KOPT-K1 (cell line): ENCODE measurements around the gene CPAMD8.
"Not testable (repeated sequence)": the region's sequence is repeated elsewhere in the genome, so short reads cannot be mapped to it uniquely, and the experiment has no call there.

Experiments
- H3K27ac ChIP-seq: fragments of 200-600 bp; sonication (generic); 2 replicates; pipeline ENCODE4 v1.5.1; 2016; ENCODE audit warnings: antibody characterized with exemption, mild to moderate bottlenecking, low read depth, low read length; ENCODE audit not compliant: poor library complexity, severe bottlenecking
- H3K36me3 ChIP-seq: fragments of 200-600 bp; sonication (generic); 2 replicates; pipeline ENCODE4 v1.5.1; 2017; ENCODE audit warnings: antibody characterized with exemption, mild to moderate bottlenecking, low read length, moderate library complexity; ENCODE audit not compliant: insufficient read depth
- H3K9me3 ChIP-seq: fragments of 200-600 bp; sonication (generic); 2 replicates; pipeline ENCODE4 v1.5.1; 2017; ENCODE audit warnings: antibody characterized with exemption, low read length, mild to moderate bottlenecking; ENCODE audit not compliant: insufficient read depth, poor library complexity, severe bottlenecking

CPAMD8 gene

GRCh38 chr19:16996838-16997490, 29.6 kb downstream of the CPAMD8 start:
- H3K27ac ChIP-seq, H3K36me3 ChIP-seq: not testable (repeated sequence)
- H3K9me3 ChIP-seq = peaks cover 27% of the 10 kb centered on the region

GRCh38 chr19:16988661-16989060, 37.9 kb downstream of the CPAMD8 start:
- H3K27ac ChIP-seq = no peak overlapping the region
- no peaks in the 10 kb centered on the region for H3K36me3 ChIP-seq
- H3K9me3 ChIP-seq = peaks cover 13% of the 10 kb centered on the region

- Histone ChIP-seq H3K27ac (no peak overlapping the region), H3K9me3 (peaks cover 7% of the 10 kb centered on the region), H3K36me3 (no peaks in the 10 kb centered on the region)
Observed at GRCh38 chr19:16985403-16985802, 41.2 kb downstream of the CPAMD8 start.

GRCh38 chr19:16982586-16982985, 44.0 kb downstream of the CPAMD8 start:
- H3K9me3 ChIP-seq, H3K27ac ChIP-seq, H3K36me3 ChIP-seq: not testable (repeated sequence)

- no peak overlapping the region for H3K27ac ChIP-seq
- no peaks in the 10 kb centered on the region for H3K9me3 ChIP-seq
- H3K36me3 ChIP-seq = no peaks in the 10 kb centered on the region
Observed at GRCh38 chr19:16978839-16979802, 47.5 kb downstream of the CPAMD8 start.

GRCh38 chr19:16978156-16978555, 48.5 kb downstream of the CPAMD8 start:
- Histone ChIP-seq H3K9me3 (no peaks in the 10 kb centered on the region), H3K36me3 (no peaks in the 10 kb centered on the region), H3K27ac (no peak overlapping the region)

- Histone ChIP-seq H3K9me3 (no peaks in the 10 kb centered on the region), H3K36me3 (no peaks in the 10 kb centered on the region), H3K27ac (no peak overlapping the region)
Observed at GRCh38 chr19:16977306-16977705, 49.3 kb downstream of the CPAMD8 start.

- no peaks in the 10 kb centered on the region for H3K36me3 ChIP-seq
- no peak overlapping the region for H3K27ac ChIP-seq
- no peaks in the 10 kb centered on the region for H3K9me3 ChIP-seq
Observed at GRCh38 chr19:16976446-16976845, 50.2 kb downstream of the CPAMD8 start.

GRCh38 chr19:16970821-16971220, 55.8 kb downstream of the CPAMD8 start:
- Histone ChIP-seq H3K9me3 (peaks cover 13% of the 10 kb centered on the region), H3K36me3 (no peaks in the 10 kb centered on the region), H3K27ac (no peak overlapping the region)

GRCh38 chr19:16969135-16969534, 57.5 kb downstream of the CPAMD8 start:
- H3K36me3 ChIP-seq = no peaks in the 10 kb centered on the region
- no peak overlapping the region for H3K27ac ChIP-seq
- H3K9me3 ChIP-seq = peaks cover 13% of the 10 kb centered on the region

- not testable (repeated sequence) for H3K27ac ChIP-seq, H3K9me3 ChIP-seq, H3K36me3 ChIP-seq
Observed at GRCh38 chr19:16960996-16961822, 65.4 kb downstream of the CPAMD8 start.

GRCh38 chr19:16958277-16958676, 68.3 kb downstream of the CPAMD8 start:
- H3K27ac ChIP-seq, H3K36me3 ChIP-seq, H3K9me3 ChIP-seq: not testable (repeated sequence)

- Histone ChIP-seq H3K27ac (no peak overlapping the region), H3K36me3 (no peaks in the 10 kb centered on the region), H3K9me3 (no peaks in the 10 kb centered on the region)
Observed at GRCh38 chr19:16957855-16958254, 68.8 kb downstream of the CPAMD8 start.

- no peaks in the 10 kb centered on the region for H3K9me3 ChIP-seq
- no peaks in the 10 kb centered on the region for H3K36me3 ChIP-seq
- no peak overlapping the region for H3K27ac ChIP-seq
Observed at GRCh38 chr19:16957151-16957701, 69.4 kb downstream of the CPAMD8 start.

- Histone ChIP-seq H3K9me3 (no peaks in the 10 kb centered on the region), H3K36me3 (no peaks in the 10 kb centered on the region), H3K27ac (no peak overlapping the region)
Observed at GRCh38 chr19:16955161-16955560, 71.4 kb downstream of the CPAMD8 start.
